Panc1 (cell line): ENCODE measurements around the gene LYPD6B. TPM values are rescaled to one million over a fixed set of nuclear protein-coding genes. Genes with fewer than 3 reads are reported as not detected.

ENCODE experiments used
- ATAC-seq: fragments of 200-7000 bp; cut with Tn5 transposase; 2 replicates; pipeline ENCODE4 v1.9.1; 2020; ENCODE audit warnings: mild to moderate bottlenecking, moderate library complexity
- BruUV-seq: library from RNA; stranded (reverse); fragments of 400-500 nt; replicated peaks from 2 replicates; lab custom pipeline; 2021; lab: Mats Ljungman, UMichigan
- CTCF ChIA-PET: fragments of 300-600 bp; sonication (Branson Sonifier 250); formaldehyde crosslinking; loops from one replicate; lab custom pipeline; 2022; ENCODE audit warnings: antibody characterized with exemption; lab: Charles Lee
- POLR2A ChIA-PET: fragments of 300-600 bp; sonication (Branson Sonifier 250); formaldehyde crosslinking; loops from one replicate; lab custom pipeline; 2022; ENCODE audit warnings: antibody characterized with exemption; lab: Charles Lee
- DNase-seq: peaks from one replicate; pipeline ENCODE4 v3.0.0-alpha.2; 2010; ENCODE audit warnings: low read depth, low spot score
- H3K27ac ChIP-seq: 2 replicates; pipeline ENCODE4 v1.5.1; 2011; ENCODE audit warnings: mild to moderate bottlenecking, low read length, inconsistent platforms
- H3K27me3 ChIP-seq: fragments of 200-500 bp; sonication (Bioruptor generic); 2 replicates; pipeline ENCODE4 v1.6.0; 2014; ENCODE audit warnings: low read length, inconsistent platforms; ENCODE audit not compliant: control insufficient read depth, insufficient read depth
- H3K36me3 ChIP-seq: fragments of 200-500 bp; sonication (Bioruptor generic); 2 replicates; pipeline ENCODE4 v1.5.1; 2014; ENCODE audit warnings: inconsistent platforms, mild to moderate bottlenecking, low read length, moderate library complexity; ENCODE audit not compliant: control insufficient read depth, insufficient read depth
- H3K4me1 ChIP-seq: 2 replicates; pipeline ENCODE4 v1.5.1; 2011; ENCODE audit warnings: inconsistent platforms, mild to moderate bottlenecking, low read length, moderate library complexity; ENCODE audit not compliant: control insufficient read depth, insufficient read depth
- H3K4me3 ChIP-seq, 2 experiments: 2 replicates each; pipeline ENCODE4 v1.5.1; 2011 to 2012; ENCODE audit warnings: low read depth in 2 of 2, low read length in 2 of 2, mild to moderate bottlenecking in 2 of 2, inconsistent platforms in 1 of 2, moderate library complexity in 1 of 2
- H3K9me3 ChIP-seq: fragments of 200-500 bp; sonication (Bioruptor generic); 2 replicates; pipeline ENCODE4 v1.5.1; 2014; ENCODE audit warnings: low read depth, mild to moderate bottlenecking, inconsistent platforms, low read length, moderate library complexity; ENCODE audit not compliant: control insufficient read depth, insufficient read depth
- POLR2AphosphoS5 ChIP-seq: IDR thresholded peaks from 2 replicates; pipeline ENCODE4 v1.6.1; 2012; ENCODE audit warnings: mild to moderate bottlenecking, low read depth, low read length, moderate library complexity
- REST ChIP-seq, 2 experiments: IDR thresholded peaks; 2 replicates each; pipeline ENCODE4 v1.6.1; 2011 to 2012; ENCODE audit warnings: low read depth in 2 of 2, control low read depth in 1 of 2, low read length in 1 of 2, mild to moderate bottlenecking in 1 of 2, moderate library complexity in 1 of 2; ENCODE audit not compliant: insufficient read depth in 1 of 2
- SIN3A ChIP-seq: IDR thresholded peaks from 2 replicates; pipeline ENCODE4 v1.6.1; 2012; ENCODE audit warnings: low read depth, mild to moderate bottlenecking, low read length, moderate library complexity, borderline replicate concordance; ENCODE audit not compliant: insufficient read depth
- TCF7L2 ChIP-seq: IDR thresholded peaks from 2 replicates; pipeline ENCODE4 v1.6.1; 2011; ENCODE audit warnings: mild to moderate bottlenecking, low read depth, low read length, inconsistent platforms
- in situ Hi-C: cut with HindIII; loops from 2 replicates; pipeline ENCODE4 v1.10.0; 2016; ENCODE audit warnings: low sequenced_read_pairs, low pct_unique_long_range_greater_than_20kb
- intact Hi-C: fragments of 100-400 bp; cut with micrococcal nuclease; formaldehyde crosslinking; loops from one replicate; pipeline ENCODE4 v1.10.0; 2022; ENCODE audit not compliant: unreplicated experiment
- total RNA-seq: library from RNA; stranded (reverse); gene quantifications from one replicate; pipeline ENCODE4 v1.2.1, GENCODE V29; 2021; ENCODE audit not compliant: unreplicated experiment
- TF ChIP-seq, protein P1 (sequence below): fragments of 450-650 bp; IDR thresholded peaks from 2 replicates; pipeline ENCODE4 v1.5.1; 2017; ENCODE audit warnings: mild to moderate bottlenecking

The LYPD6B gene
- total RNA-seq, 1 experiment from 2014 or later = 2.2 TPM

DNA sequence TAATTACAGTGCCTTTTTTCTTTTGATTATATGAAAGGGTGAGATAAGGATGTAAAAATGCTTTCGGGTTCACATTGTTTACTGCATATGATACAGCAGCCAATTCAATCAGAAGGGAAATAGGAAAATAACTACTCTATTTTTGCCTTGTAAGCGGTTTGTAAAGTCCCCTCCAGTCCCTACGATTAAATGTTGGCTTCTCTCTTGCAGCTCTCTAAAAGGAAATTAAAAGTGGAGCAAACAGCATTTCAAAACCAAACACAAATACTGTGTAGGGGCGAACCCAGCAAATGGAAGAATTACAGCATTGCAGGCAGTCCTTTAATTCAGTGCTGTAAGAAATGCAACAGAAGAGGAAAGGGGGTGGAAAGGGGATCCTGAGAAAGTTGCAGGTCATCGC lies 18.9 kb downstream of the LYPD6B start:
- CTCF ChIA-PET = no interaction called here
- POLR2A ChIA-PET = no interaction called here
- no peaks in the 10 kb centered on the region for H3K9me3 ChIP-seq
- ATAC-seq = no peak
- H3K4me1 ChIP-seq = no peaks in the 10 kb centered on the region
- H3K27me3 ChIP-seq = no peaks in the 10 kb centered on the region
- no peak for DNase-seq
- TF ChIP-seq REST (IDR thresholded peaks at IDR 0.05; ENCODE audit: insufficient read depth in 1 of 2, low read depth in 2 of 2, low read length in 1 of 2) = no peak
- no peak for TF ChIP-seq SIN3A
- TF ChIP-seq, protein P1, sequence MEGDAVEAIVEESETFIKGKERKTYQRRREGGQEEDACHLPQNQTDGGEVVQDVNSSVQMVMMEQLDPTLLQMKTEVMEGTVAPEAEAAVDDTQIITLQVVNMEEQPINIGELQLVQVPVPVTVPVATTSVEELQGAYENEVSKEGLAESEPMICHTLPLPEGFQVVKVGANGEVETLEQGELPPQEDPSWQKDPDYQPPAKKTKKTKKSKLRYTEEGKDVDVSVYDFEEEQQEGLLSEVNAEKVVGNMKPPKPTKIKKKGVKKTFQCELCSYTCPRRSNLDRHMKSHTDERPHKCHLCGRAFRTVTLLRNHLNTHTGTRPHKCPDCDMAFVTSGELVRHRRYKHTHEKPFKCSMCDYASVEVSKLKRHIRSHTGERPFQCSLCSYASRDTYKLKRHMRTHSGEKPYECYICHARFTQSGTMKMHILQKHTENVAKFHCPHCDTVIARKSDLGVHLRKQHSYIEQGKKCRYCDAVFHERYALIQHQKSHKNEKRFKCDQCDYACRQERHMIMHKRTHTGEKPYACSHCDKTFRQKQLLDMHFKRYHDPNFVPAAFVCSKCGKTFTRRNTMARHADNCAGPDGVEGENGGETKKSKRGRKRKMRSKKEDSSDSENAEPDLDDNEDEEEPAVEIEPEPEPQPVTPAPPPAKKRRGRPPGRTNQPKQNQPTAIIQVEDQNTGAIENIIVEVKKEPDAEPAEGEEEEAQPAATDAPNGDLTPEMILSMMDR = no peak
- TF ChIP-seq POLR2AphosphoS5 = no peak
- TF ChIP-seq TCF7L2 = no peak
- intact Hi-C loops (no loop called here), in situ Hi-C loops (no loop called here)
- H3K27ac ChIP-seq = no peak overlapping the region
- BruUV-seq = no TSS peak
- H3K36me3 ChIP-seq = no peaks in the 10 kb centered on the region
- H3K4me3 ChIP-seq = no peak overlapping the region

DNA sequence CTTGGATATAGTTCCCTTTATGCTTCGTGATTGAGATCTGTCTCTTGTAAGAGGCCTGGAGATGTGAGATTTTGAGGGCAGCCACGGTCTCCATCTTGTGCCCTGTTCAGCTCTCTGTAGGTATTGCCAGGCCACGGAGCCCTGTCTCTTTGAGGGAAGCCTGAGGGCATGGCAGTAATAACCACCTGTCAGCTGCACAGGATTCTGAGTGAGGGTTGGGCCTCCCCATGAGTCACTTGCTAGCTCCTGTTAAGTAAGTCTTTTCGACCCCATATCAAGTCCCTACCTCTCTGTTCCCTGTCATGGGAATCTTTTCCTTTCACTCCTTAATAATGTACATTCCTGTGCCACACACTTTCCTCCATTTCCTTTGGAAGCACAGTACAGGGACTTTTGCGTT lies 20.4 kb downstream of the LYPD6B start:
- H3K36me3 ChIP-seq = no peaks in the 10 kb centered on the region
- no peak for TF ChIP-seq SIN3A
- no peak for TF ChIP-seq TCF7L2
- no peak for TF ChIP-seq POLR2AphosphoS5
- TF ChIP-seq REST (IDR thresholded peaks at IDR 0.05; ENCODE audit: insufficient read depth in 1 of 2, low read depth in 2 of 2, low read length in 1 of 2) = no peak
- TF ChIP-seq, protein P1 = no peak
- ChIA-PET POLR2A (interaction anchor here (0.6 kb wide), 1 partner anchor 335 kb away, joined by 3 read pairs; no protein-coding TSS in a partner anchor), CTCF (no interaction called here)
- H3K4me3 ChIP-seq = no peak overlapping the region
- no peak for ATAC-seq
- intact Hi-C loops = no loop called here
- no peaks in the 10 kb centered on the region for H3K4me1 ChIP-seq
- no peak for DNase-seq
- in situ Hi-C loops = no loop called here
- no peak overlapping the region for H3K27ac ChIP-seq
- BruUV-seq = no TSS peak
- no peaks in the 10 kb centered on the region for H3K9me3 ChIP-seq
- H3K27me3 ChIP-seq = no peaks in the 10 kb centered on the region
